ENCODE measurements around the gene PANK3. TPM values are rescaled to one million over a fixed set of nuclear protein-coding genes. Genes with fewer than 3 reads are reported as not detected.
"Not testable (repeated sequence)": the region's sequence is repeated elsewhere in the genome, so short reads cannot be mapped to it uniquely, and the experiment has no call there.

The PANK3 gene
- total RNA-seq, 2 experiments from 2014 or later = 58.7 to 60.6 TPM

GRCh38 chr5:168598639-168599038 is 19.5 kb upstream of the PANK3 start:
- DNase-seq (no peak), ATAC-seq (no peak)
- ChIA-PET CTCF (no interaction called here), POLR2A (no interaction called here)
- H3K4me3 Mint-ChIP-seq = no peak overlapping the region
- intact Hi-C loops (cut with micrococcal nuclease) = no loop called here
- peaks cover 2% of the 10 kb centered on the region for H3K9me3 Mint-ChIP-seq
- peaks cover 3% of the 10 kb centered on the region for H3K36me3 Mint-ChIP-seq (ENCODE audit: low read depth)
- H3K4me1 Mint-ChIP-seq (ENCODE audit: low read depth) = no peaks in the 10 kb centered on the region
- H3K27ac Mint-ChIP-seq = no peak overlapping the region
- peaks cover 20% of the 10 kb centered on the region for H3K27me3 Mint-ChIP-seq
- no peak for TF ChIP-seq CTCF (IDR thresholded peaks at IDR 0.05)

GRCh38 chr5:168596927-168597326 is 17.8 kb upstream of the PANK3 start:
- ATAC-seq = no peak
- H3K27me3 Mint-ChIP-seq = peaks cover 25% of the 10 kb centered on the region
- H3K36me3 Mint-ChIP-seq (ENCODE audit: low read depth) = peaks cover 3% of the 10 kb centered on the region
- H3K4me1 Mint-ChIP-seq (ENCODE audit: low read depth) = no peaks in the 10 kb centered on the region
- ChIA-PET POLR2A (no interaction called here), CTCF (interaction anchor here (1.9 kb wide), 1 partner anchor 14 kb away, joined by 4 read pairs; no protein-coding TSS in a partner anchor)
- peaks cover 4% of the 10 kb centered on the region for H3K9me3 Mint-ChIP-seq
- intact Hi-C loops (cut with micrococcal nuclease) = no loop called here
- H3K4me3 Mint-ChIP-seq = no peak overlapping the region
- TF ChIP-seq CTCF (IDR thresholded peaks at IDR 0.05) = no peak
- H3K27ac Mint-ChIP-seq = no peak overlapping the region
- no peak for DNase-seq

- CTCF ChIA-PET = interaction anchor here (1.9 kb wide), 1 partner anchor 13 kb away, joined by 4 read pairs; no protein-coding TSS in a partner anchor
Measured at GRCh38 chr5:168596122-168596521, 17.0 kb upstream of the PANK3 start.

GRCh38 chr5:168592014-168592368 is 12.8 kb upstream of the PANK3 start:
- Mint-ChIP-seq H3K4me3 (no peak overlapping the region), H3K36me3 (ENCODE audit: low read depth) (peaks cover 3% of the 10 kb centered on the region), H3K27ac (no peak overlapping the region), H3K9me3 (peaks cover 3% of the 10 kb centered on the region), H3K4me1 (ENCODE audit: low read depth) (no peaks in the 10 kb centered on the region), H3K27me3 (peaks cover 23% of the 10 kb centered on the region)
- no peak for TF ChIP-seq CTCF (IDR thresholded peaks at IDR 0.05)
- no peak for ATAC-seq
- POLR2A ChIA-PET = interaction anchor here (0.8 to 1.5 kb wide), 2 partner anchors 12 to 13 kb away, joined by 4 read pairs; partner anchors contain the start of gene PANK3
- CTCF ChIA-PET = no interaction called here
- DNase-seq = no peak
- intact Hi-C loops (cut with micrococcal nuclease) = no loop called here

More at GRCh38 chr5:168596122-168596521, 17.0 kb upstream of the PANK3 start:
- H3K9me3 Mint-ChIP-seq; H3K4me3 Mint-ChIP-seq; H3K27ac Mint-ChIP-seq; ATAC-seq; intact Hi-C loops (cut with micrococcal nuclease); POLR2A ChIA-PET; H3K4me1 Mint-ChIP-seq (ENCODE audit: low read depth); DNase-seq; H3K36me3 Mint-ChIP-seq (ENCODE audit: low read depth): not testable (repeated sequence)
- H3K27me3 Mint-ChIP-seq = peaks cover 25% of the 10 kb centered on the region

GRCh38 chr5:168591302-168592013 is 12.3 kb upstream of the PANK3 start:
- ChIA-PET CTCF (no interaction called here), POLR2A (interaction anchor here (0.8 to 1.5 kb wide), 2 partner anchors 11 to 12 kb away, joined by 4 read pairs; partner anchors contain the start of gene PANK3)
- H3K36me3 Mint-ChIP-seq (ENCODE audit: low read depth) = peaks cover 3% of the 10 kb centered on the region
- intact Hi-C loops (cut with micrococcal nuclease) = no loop called here
- peaks cover 25% of the 10 kb centered on the region for H3K27me3 Mint-ChIP-seq
- DNase-seq = no peak
- TF ChIP-seq CTCF (IDR thresholded peaks at IDR 0.05) = no peak
- H3K9me3 Mint-ChIP-seq = peaks cover 3% of the 10 kb centered on the region
- H3K27ac Mint-ChIP-seq = no peak overlapping the region
- no peaks in the 10 kb centered on the region for H3K4me1 Mint-ChIP-seq (ENCODE audit: low read depth)
- ATAC-seq = no peak
- no peak overlapping the region for H3K4me3 Mint-ChIP-seq

Data from activated CD8-positive, alpha-beta T cell treated with anti-CD3 and anti-CD28 coated beads for 36 hours (primary cell).